GM21515 (cell line): ENCODE results near the gene EIF4E2.
"Not testable (repeated sequence)": the region's sequence is repeated elsewhere in the genome, so short reads cannot be mapped to it uniquely, and the experiment has no call there.

Source experiments
- ATAC-seq: cut with Tn5 transposase; IDR thresholded peaks from one replicate; pipeline ENCODE4 v1.9.1; 2021; ENCODE audit not compliant: unreplicated experiment

The EIF4E2 gene

GRCh38 chr2:232521959-232522622 is 28.4 kb upstream of the EIF4E2 start:
- ATAC-seq, result no peak

- no peak for ATAC-seq
Observed at GRCh38 chr2:232522623-232523401, 27.7 kb upstream of the EIF4E2 start.

DNA sequence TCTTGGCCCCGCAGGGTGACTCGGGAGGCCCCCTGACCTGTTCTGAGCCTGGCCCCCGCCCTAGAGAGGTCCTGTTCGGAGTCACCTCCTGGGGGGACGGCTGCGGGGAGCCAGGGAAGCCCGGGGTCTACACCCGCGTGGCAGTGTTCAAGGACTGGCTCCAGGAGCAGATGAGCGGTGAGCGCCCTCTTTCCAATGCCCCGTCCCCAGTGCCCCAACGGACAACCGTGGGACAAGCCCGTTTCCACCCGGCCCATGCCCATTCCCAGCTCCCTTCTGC is 27.1 kb upstream of the EIF4E2 start:
- no peak for ATAC-seq

GRCh38 chr2:232523682-232524597 is 26.5 kb upstream of the EIF4E2 start:
- no peak for ATAC-seq

- ATAC-seq, result no peak
Observed at GRCh38 chr2:232524771-232525170, 25.7 kb upstream of the EIF4E2 start.

DNA sequence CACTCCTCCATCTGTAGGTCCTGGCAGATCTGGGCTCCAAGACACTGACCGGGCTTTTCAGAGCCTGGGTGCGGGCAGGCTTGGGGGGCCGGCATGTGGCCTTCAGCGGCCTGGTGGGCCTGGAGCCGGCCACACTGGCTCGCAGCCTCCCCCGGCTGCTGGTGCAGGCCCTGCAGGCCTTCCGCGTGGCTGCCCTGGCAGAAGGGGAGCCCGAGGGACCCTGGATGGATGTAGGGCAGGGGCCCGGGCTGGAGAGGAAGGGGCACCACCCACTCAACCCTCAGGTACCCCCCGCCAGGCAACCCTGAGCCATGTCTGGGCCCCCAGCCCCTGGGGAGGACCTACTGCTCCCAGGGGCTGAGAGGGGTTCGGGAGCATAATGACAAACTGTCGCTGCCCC is 25.3 kb upstream of the EIF4E2 start:
- no peak for ATAC-seq

- no peak for ATAC-seq
Observed at GRCh38 chr2:232525791-232526371, 24.6 kb upstream of the EIF4E2 start, which contains the start of gene CHRND. TSS of gene CHRND (plus strand) at chr2:232526160. CDS start at chr2:232526216, 56 bp downstream.

DNA sequence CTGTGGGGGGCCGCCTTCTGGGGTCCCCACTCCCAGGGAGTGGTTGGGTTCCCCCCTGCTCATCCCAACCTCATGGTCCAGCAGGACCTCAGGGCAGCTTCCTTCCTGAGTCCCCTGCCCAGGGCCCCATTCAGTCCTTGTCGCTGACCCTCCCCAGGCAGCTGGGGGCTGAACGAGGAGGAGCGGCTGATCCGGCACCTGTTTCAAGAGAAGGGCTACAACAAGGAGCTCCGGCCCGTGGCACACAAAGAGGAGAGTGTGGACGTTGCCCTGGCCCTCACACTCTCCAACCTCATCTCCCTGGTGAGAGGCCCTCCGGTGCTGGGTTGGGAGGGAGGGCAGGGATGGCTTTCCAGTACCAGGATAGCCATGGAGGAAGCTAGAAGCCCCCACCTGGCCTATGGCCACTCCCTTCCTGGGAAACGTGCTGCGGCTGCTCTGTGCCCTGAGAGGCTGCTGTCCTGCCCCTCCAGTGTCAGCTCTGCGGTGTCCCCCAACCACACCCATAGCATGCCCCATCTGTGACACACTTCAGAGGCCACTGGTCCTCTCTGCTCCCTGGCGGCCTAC is 24.0 kb upstream of the EIF4E2 start:
- ATAC-seq, result no peak

DNA sequence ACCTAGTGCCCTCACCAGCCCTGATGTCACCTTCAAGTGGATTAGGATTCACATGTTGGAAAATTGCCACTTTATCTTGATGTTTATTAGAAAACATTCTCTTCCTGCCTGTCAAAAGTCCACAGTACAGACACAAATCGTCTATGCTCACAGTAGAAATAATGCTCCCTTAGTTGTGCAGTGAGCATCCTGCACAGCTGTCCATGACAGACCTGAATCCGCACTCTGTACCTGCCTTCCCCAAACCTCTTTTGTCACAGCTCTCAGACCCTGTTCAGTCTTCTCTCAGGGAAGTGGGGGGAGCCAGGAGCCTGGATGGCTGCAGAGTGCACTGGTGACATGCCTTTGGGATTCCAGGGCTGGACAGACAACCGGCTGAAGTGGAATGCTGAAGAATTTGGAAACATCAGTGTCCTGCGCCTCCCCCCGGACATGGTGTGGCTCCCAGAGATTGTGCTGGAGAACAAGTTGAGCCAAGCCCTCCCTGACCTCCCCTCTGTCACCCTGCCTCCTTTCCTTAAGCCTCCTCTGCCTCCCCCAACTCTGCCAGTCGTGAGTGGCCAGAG is 22.5 kb upstream of the EIF4E2 start:
- no peak for ATAC-seq

DNA sequence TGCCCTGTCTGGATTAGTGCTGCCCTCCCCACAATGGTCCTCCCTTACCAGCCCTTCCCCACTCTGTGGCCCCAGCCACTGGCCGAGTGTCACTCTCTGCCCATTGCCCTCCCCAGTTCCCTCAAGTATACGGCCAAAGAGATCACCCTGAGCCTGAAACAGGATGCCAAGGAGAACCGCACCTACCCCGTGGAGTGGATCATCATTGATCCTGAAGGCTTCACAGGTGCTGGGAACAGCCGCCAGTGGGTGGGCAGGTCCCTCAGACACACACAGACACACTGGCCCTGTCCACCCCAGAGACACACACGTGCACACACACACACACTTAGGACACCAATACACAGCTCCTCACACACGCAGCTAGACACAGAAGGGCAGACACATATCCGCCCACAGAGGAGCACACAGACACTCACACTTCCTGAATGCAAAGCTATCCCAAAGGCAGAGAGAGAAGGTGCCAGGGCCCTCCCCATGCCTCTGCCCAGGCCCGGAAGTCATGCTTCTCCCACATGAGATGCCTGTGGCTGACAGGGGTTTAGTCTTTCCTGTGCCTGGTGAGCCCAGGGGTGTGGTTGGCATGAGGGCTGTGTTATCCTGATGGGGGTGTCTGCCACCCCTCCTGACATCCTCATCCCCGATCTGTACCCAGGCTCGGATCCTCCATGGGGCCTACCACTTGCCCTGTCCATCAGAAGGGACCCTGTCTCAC is 21.6 kb upstream of the EIF4E2 start:
- no peak for ATAC-seq

GRCh38 chr2:232529806-232530547 is 20.5 kb upstream of the EIF4E2 start:
- ATAC-seq, result no peak

GRCh38 chr2:232530626-232531260 is 19.7 kb upstream of the EIF4E2 start:
- no peak for ATAC-seq

GRCh38 chr2:232532419-232532818 is 18.1 kb upstream of the EIF4E2 start:
- ATAC-seq, result no peak

- not testable (repeated sequence) for ATAC-seq
Observed at GRCh38 chr2:232532821-232533220, 17.7 kb upstream of the EIF4E2 start.

DNA sequence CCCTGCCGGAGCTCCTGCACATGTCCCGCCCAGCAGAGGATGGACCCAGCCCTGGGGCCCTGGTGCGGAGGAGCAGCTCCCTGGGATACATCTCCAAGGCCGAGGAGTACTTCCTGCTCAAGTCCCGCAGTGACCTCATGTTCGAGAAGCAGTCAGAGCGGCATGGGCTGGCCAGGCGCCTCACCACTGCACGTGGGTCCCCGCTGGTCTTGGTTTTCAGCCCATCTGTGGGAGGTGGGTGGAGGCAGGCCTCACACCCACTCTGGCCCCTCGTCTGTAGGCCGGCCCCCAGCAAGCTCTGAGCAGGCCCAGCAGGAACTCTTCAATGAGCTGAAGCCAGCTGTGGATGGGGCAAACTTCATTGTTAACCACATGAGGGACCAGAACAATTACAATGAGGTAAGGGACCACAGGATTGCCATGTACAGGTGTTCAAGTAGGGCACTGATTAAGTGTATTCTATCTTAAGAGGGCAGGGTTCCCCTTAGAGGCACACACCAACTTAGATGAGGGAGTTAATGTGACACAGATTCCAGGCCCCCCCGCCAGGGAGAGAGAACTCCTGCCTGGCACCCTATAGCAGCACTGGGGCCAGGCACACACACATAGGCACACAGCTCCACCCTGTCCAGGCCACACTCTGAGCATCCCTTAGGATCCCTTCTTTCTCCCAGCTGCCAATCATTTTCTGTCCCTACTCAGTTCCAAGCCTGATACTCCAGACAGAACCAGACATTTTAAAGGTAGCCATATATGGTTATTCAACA is 16.4 kb upstream of the EIF4E2 start:
- no peak for ATAC-seq

- no peak for ATAC-seq
Observed at GRCh38 chr2:232534940-232535651, 15.4 kb upstream of the EIF4E2 start.

- ATAC-seq, result no peak
Observed at GRCh38 chr2:232535761-232536530, 14.5 kb upstream of the EIF4E2 start.
